HG03066 (cell line): ENCODE results near the gene SPIN1.

Source experiments
- ATAC-seq: cut with Tn5 transposase; IDR thresholded peaks from one replicate; pipeline ENCODE4 v1.9.1; 2021; ENCODE audit warnings: low read depth; ENCODE audit not compliant: unreplicated experiment

Gene SPIN1

DNA sequence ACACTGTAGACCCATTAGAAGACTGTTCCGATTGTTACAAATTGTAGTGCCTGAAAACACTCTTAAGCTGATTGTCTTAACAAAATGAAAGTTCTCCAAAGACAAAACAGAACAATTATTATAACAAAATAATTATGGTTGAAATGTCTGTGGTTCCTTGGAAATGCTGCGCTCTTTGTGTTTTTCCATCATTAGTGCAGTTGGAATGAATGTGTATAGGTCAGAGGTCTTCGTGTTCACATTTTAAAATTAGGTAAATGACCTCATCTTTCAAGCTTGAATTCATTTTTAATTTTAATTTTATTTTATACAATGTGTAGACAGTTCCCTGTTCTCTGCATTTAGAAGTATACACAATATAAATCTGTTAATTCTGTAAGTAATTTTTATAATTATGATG lies 90.0 kb downstream of the SPIN1 start:
- ATAC-seq = no peak

DNA sequence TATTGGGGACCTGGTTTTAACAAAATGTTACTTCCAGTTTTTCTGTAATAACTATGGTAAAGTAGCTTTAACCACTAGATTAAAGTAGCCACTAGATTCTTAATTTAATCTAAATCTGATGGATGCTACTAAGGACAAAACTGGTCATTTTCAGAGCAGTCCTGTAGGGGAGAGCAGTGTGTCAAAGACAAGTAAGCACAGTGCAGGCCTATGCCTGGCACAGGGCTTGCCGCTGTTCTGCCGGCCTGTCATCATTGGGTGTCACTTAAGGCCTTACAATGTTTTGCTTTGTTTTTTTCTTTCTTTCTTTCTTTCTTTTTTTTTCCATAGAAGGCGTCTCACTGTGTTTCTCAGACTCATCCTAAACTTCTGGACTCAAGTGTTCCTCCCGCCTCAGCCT lies 93.7 kb downstream of the SPIN1 start:
- no peak for ATAC-seq

DNA sequence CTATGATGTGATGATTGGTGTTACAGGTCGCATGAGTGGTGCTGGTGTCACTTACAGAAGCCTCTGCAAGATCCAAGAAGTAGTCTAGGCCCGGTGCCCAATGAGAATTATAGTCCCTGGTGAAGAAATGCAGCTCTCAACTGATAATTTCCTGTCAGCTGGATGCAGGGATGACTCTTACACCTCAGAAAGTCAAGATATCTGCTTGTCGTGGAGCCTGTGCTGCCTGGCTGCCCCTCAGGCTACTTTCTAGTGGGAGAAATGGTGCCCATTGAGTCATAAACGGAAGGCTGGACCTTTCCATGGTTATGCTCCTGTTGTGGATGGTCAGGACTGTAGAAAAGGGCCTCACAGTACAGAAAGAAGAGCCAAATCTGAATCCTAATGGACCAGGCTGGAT lies 99.9 kb downstream of the SPIN1 start:
- no peak for ATAC-seq

DNA sequence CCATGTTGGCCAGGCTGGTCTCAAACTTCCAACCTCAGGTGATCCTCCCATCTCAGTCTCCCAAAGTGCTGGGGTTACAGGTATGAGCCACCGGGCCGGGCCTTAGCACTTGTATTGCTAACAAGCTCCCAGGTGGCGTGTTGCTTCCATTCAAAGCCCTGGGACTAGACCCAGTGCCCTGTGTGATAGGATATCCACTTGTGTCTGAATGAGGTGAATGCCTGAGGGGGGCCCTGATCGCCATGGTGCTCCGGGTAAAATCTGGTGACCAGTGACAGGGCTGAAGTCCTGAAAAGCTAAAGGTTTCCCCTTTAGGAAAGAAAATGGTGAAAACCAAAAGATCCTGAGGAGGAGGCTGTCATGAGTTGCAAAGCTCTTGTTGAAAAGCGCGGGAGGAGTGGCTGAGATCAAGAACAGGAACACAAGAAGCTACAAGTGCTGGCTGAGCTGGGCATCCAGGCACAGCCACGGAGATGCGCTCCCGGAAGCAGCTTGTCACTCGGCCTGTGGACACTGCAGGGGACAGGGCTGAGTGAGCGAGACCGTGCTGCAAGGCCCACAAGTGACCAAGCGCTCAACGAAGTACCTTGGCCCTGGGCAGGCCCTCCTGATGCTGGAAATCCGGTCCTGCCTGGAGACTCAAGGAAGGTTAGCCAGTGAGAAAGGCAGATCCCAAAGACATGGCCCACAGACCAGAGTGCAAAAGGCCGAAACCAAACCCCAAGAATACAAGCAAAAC lies 106.9 kb downstream of the SPIN1 start:
- no peak for ATAC-seq

DNA sequence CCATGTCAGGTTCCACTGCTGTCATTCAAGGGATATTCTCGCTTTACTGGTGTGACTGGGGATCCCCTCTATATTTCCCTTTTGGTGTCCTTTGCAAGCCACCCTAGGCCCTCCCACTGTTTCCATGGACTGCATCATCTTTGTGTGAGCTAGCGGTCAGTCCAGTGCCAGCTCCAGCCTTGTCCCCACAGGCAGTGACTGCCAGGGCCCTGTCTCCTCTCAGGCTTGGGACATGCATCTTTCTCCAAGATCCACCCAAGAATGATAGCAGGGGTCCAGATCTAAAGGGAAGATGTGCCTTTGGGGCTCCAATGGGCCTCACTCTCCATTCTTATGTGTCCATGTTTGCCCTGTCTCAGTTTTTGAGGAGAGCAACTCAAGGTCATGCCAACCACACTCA lies 109.0 kb downstream of the SPIN1 start:
- ATAC-seq = no peak

DNA sequence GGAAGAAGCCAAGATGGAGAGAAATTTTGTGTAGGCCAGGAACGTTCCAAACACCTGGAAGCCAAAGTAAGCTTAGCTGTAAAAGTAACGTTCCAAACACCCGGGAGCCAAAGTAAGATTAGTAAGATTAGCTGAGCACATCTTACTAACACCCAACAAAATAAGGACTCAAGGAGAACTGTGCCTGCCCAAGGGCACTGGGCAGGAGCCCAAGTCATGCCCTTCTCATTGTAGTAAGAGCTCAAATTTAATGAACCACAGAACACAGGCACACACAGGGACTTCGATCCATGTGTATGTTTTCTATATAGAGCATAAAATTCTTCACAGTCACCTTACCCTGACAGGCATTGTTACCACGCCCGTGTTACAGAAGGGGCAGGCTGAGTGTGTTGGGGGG lies 110.6 kb downstream of the SPIN1 start:
- no peak for ATAC-seq

DNA sequence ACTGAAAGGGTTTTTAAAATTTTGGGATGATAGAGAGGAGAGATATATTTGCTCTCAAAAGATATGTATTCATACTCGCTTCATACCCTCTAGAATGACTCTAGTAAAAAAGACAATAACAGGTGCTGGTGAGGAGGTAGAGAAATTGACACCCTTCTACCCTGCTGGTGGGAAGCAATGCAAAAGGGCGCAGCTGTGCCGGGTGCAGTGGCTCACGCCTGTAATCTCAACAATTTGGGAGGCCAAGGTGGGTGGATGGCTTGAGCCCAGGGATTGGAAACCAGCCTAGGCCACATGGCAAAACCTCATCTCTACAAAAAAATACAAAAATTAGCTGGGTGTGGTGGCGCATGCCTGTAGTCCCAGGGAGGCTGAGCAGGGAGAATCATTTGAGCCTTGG lies 112.8 kb downstream of the SPIN1 start:
- no peak for ATAC-seq

DNA sequence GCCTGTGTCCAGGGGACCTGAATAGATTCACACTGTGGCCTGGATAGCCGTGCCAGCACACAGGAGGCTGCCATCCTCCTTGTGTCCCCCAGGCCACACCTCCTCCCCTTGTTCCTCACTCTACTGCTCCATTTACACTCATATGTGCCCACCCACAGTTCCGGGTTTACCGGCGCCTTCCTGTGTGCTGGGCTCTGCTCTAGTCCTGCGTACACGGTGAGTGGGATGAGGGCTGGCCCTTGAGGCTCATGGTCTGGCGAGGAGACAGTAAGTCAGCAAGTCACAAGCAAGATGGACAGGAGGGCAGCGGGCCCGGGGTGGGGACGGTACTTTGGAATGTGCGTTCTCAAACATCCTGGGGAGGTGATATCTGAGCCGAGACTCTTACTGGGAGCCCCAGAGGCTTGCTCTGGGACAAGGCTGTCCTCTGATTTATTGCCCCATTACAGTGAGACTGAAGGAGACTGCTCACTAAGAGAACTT lies 114.3 kb downstream of the SPIN1 start:
- no peak for ATAC-seq

DNA sequence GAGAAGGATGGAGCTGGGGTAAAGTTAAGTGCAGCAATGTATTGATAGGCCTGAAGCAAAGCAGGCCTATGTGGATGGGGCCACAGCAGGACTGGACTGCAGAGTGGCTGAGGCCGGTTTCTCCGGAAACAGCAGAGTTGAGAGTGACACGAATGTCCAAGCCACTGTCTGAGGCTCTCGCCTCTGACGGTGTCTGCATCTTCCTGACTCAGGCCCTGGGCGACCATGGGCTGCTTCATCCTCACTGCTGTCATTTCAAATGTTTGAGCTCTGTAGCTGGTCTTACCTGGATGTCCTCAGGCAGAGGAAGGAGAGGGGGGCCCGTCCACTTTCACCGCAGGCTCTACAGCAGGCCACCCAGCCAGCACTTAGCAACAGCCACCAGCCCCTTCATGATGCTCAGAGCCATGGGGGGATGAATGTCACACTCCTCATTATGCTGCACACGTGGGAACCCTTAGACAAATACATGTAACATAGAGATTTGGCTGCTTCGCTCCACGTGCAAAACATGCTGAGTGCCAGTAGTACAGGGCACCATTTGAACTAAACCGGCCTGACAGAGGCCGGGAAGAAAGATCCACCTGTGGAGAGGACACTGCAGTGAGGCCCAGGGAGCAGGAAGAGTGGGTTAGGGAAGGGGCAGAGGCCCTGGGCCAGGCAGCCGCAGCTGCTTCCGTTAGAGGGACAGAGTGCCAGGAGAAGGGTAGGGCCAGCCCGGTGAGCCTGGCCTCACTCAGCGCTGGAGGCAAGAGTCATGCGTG lies 115.0 kb downstream of the SPIN1 start:
- ATAC-seq = no peak

DNA sequence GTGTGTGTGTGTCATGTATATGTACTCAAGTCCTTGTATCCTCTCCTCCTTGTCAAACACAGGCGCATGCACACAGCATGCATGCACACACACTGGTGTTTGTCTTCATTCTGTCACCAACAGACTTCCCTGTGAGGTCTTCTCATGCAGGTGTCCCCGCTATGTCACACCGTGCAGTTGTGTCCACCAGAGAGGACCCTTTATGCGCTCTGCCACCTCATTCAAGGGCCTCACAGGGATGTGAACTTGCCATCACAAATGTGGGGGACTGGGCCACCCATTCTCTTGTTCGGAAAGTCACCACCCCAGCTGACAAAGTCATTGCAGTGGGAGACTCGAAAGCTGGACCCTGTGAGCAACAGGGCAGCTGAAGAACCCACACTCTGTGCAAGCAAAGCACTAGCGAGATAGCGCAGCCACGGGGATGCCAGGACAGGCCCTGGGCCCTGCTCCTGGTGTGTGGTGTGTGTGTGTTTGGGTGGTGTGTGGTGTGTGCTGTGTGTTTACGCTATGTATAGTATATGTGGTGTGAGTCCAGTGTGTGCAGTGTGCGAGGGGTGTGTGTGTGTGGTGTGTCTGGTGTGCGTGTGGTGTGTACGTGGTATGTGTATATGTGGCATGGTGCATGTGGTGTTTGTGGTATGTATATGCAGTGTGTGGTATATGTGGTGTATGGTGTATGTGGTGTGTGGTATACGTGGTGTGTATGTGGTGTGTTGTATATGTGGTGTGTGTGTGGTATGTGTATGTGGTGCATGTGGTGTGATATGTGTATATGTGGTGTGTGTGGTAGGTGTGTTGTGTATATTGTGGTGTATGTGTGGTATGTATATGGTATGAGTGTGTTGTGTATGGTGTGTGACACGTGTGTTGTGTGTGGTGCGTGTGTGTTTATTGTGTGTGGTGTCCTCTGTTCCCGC lies 115.9 kb downstream of the SPIN1 start:
- no peak for ATAC-seq

DNA sequence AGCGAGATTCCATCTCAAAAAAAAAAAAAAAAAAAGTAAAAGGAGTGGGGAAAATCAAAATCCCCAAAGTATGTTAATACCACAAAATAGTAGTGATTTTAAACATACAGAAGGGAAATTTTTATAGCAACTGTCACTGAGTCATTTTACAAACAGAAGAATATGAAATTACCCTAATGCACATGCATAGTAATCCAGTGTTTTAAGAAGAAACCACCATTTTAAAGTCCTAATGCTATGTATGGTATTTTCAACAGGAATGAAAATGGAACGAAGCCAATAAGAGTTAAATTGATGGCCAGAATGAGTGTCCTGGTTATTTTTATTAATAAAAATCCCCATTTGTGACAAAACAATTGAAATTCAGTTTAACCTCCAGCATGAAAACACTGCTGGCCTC lies 120.1 kb downstream of the SPIN1 start:
- no peak for ATAC-seq

DNA sequence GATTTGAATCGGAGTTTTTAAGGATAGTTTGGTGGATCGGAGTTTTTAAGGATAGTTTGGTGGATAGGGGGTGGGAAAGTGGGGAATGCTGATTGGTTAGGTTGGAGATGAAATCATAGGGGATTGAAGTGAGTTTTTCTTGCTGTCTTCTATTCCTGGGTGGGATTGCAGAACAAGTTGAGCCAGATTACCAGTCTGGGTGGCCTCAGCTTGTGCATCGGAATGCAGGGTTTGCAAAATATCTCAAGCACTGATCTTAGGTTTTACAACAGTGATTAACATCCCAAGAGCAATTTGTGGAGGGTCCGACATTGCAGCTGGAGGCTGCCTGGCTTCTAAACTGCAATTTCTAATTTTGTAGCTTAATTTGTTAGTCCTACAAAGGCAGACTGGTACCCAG lies 123.7 kb downstream of the SPIN1 start:
- no peak for ATAC-seq

DNA sequence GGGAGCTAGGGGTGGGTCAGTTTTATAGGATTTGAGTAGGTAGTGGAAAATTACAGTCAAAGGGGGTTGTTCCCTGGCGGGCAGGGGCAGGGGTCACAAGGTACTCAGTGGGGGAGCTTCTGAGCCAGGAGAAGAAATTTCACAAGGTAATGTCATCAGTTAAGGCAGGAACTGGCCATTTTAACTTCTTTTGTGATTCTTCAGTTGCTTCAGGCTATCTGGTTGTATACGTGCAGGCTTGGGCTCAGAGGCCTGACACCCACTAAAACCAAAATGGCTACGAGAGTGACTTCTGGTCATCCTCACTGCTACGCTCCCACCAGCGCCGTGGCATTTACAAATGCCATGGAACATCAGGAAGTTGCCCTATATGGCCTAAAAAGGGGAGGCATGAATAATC lies 126.0 kb downstream of the SPIN1 start:
- no peak for ATAC-seq

DNA sequence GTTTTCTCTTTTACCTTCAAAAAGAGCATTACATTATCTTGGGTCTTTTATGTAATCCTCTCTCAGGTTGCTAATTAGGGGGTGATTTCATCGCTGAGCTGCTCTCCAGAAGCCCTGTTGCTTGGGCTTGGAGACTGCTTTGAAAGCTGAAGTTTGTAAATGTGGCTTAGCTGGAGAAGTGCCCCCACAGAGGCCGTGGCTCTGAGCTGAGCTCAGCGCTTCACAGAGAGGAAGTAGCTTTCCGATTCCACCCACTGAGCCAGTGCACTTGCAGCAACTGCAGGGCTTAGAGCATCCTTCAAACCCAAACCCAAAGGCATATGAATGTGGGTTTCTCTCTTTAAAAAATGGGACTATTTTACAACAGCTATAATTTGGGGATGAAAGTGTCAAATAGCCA lies 133.1 kb downstream of the SPIN1 start:
- ATAC-seq = no peak

DNA sequence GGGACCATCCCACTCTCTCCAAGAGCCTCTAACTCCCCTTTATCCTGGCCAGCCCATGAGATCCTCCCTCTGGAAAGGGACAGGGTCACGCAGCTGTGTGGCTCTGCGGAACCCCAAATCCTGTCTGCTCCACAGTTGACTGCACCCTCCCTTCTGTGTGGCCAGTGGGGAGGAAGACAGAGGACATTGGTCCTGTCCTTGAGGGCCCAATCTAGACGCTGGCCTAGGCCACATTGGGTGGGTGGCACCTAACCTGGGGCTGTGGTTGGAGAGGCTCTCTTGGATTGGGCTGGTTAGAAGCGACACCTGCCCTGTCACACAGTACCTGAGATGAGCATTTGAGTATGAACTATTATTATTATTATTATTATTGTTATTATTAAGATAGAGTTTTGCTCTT lies 134.1 kb downstream of the SPIN1 start:
- ATAC-seq = no peak

DNA sequence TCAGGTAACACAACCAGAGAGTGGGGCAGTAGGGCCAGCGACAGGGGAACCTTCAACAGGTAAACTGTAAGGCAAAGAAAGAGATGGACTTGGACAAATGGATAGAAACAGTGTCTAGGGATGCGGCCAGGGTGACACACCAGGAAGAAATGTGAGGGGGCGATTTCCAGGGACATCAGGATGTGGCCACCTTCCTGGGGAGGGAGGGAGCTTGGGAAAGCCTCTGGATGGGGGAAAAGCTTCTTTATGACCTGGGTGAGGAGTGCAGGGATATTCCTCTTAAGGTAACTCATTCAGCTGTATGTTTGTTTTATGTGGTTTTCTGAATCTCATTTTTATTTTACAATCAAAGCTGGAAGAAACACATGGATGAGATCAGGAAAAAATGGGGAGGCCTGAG lies 134.8 kb downstream of the SPIN1 start:
- no peak for ATAC-seq

DNA sequence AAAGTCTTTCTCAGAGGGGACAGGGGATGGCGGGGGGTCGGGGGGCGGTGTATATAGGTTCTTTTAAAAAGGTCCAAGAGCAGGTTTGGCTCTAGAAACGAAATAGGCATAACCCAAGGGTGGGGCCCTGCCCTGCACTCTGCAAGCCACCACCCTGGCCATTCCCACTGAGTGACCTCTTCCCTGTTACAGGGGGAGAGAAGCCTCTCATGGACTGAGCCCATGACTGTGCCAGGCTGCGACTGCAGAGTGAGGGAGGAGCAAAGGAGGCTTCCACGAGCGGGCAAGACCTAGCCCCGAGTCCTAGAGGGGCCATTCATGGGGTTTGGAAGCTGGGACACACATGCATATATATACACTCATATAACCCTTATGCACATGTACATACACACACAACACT lies 136.7 kb downstream of the SPIN1 start:
- no peak for ATAC-seq

DNA sequence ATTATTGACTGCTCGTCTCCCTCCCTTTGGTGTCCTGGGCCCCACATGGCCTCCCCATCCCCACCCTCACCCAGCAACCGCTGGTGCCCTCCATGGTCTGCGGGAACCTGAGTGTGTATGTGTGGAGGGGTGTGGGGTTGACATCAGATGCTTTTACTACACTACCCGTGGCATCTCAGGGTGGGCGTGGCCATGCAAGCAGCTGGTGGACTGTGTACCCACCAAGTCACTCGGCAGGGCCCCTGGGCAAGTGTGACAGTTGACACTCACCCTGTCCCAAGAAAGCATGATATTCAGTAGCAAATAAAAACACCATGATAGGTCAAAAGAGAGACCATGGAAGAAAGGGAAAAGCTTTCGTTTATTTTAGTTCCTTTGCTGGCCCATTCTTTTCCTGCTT lies 139.4 kb downstream of the SPIN1 start:
- ATAC-seq = no peak
